Measurements from ENCODE around the gene NPAS1. TPM values are rescaled to one million over a fixed set of nuclear protein-coding genes. Genes with fewer than 3 reads are reported as not detected.
"Not testable (repeated sequence)": the region's sequence is repeated elsewhere in the genome, so short reads cannot be mapped to it uniquely, and the experiment has no call there.

Gene NPAS1
- total RNA-seq, 1 donor from 2014 or later: 0.52 TPM

GRCh38 chr19:47049307-47049700, 29.7 kb downstream of the NPAS1 start:
- ATAC-seq: no peak

- ATAC-seq: not testable (repeated sequence)
Observed at GRCh38 chr19:47050562-47050961, 30.9 kb downstream of the NPAS1 start.

GRCh38 chr19:47056411-47056810, 36.8 kb downstream of the NPAS1 start:
- no peak for ATAC-seq

GRCh38 chr19:47057328-47057727, 37.7 kb downstream of the NPAS1 start:
- ATAC-seq: no peak

GRCh38 chr19:47058621-47059022, 39.0 kb downstream of the NPAS1 start:
- ATAC-seq: peak; percentile 8

GRCh38 chr19:47063874-47064273, 44.2 kb downstream of the NPAS1 start:
- no peak for ATAC-seq

GRCh38 chr19:47065242-47065641, 45.6 kb downstream of the NPAS1 start:
- ATAC-seq: peak; percentile 9

- ATAC-seq: no peak
Observed at GRCh38 chr19:47066376-47067214, 47.0 kb downstream of the NPAS1 start.

- no peak for ATAC-seq
Observed at GRCh38 chr19:47067215-47067847, 47.7 kb downstream of the NPAS1 start.

- no peak for ATAC-seq
Observed at GRCh38 chr19:47068246-47068645, 48.6 kb downstream of the NPAS1 start.

GRCh38 chr19:47068876-47069406, 49.3 kb downstream of the NPAS1 start:
- ATAC-seq: no peak

GRCh38 chr19:47069795-47070194, 50.2 kb downstream of the NPAS1 start:
- no peak for ATAC-seq

GRCh38 chr19:47070756-47071155, 51.1 kb downstream of the NPAS1 start:
- ATAC-seq: no peak

GRCh38 chr19:47071731-47072130, 52.1 kb downstream of the NPAS1 start:
- no peak for ATAC-seq

- ATAC-seq: no peak
Observed at GRCh38 chr19:47072323-47072722, 52.7 kb downstream of the NPAS1 start.

GRCh38 chr19:47073574-47073973, 53.9 kb downstream of the NPAS1 start:
- ATAC-seq: peak; percentile 14

- no peak for ATAC-seq
Observed at GRCh38 chr19:47074621-47075020, 55.0 kb downstream of the NPAS1 start.

GRCh38 chr19:47075179-47075810, 55.7 kb downstream of the NPAS1 start:
- ATAC-seq: no peak

- ATAC-seq: no peak
Observed at GRCh38 chr19:47075941-47076340, 56.3 kb downstream of the NPAS1 start.

- ATAC-seq: not testable (repeated sequence)
Observed at GRCh38 chr19:47078351-47078750, 58.7 kb downstream of the NPAS1 start.

- ATAC-seq: no peak
Observed at GRCh38 chr19:47081095-47081494, 61.5 kb downstream of the NPAS1 start.

- no peak for ATAC-seq
Observed at GRCh38 chr19:47082493-47082892, 62.9 kb downstream of the NPAS1 start.

- ATAC-seq: no peak
Observed at GRCh38 chr19:47084879-47085439, 65.3 kb downstream of the NPAS1 start.
